ENCODE data around the gene IGFBP2. TPM values are rescaled to one million over a fixed set of nuclear protein-coding genes. Genes with fewer than 3 reads are reported as not detected.
"Not testable (repeated sequence)": the region's sequence is repeated elsewhere in the genome, so short reads cannot be mapped to it uniquely, and the experiment has no call there.

IGFBP2 gene
- total and polyA plus RNA-seq, 2 donors (not counting 1 experiment from before 2014, with no cell fraction given) = not detected

DNA sequence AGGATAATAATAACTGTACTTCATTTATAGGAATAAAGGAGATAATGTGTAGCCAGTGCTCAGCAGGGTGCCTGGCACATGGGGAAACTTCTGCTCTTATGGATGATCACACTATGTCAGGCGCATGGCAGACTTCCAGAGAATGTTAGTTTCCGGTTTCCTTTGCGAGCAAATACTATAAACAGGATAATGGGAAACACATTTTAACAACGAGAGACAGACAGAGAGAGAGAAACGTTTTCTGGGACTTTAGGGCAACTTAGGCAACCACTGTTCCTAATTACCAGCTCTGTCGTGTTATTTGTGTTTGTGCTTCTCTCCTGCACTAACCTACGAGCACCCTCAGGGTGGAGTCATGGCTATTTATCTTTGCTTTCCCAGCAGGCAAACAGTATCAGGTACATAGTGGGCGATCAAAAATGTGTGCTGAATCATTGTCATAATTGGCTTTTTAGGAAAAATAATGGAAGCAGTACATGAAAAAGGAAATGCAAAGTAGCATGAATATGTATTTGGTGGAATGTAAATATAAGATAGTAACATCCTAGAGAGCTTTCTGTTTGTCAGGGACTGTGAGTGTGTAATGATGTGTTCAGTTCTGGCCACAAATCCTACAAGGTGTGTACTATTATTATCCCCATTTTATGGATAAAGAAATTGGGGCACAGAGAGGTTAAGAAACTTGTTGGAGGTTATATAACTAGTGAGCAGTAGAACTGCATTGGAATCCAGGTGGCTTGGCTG lies 36.8 kb upstream of the IGFBP2 start:
- intact Hi-C loops (cut with micrococcal nuclease) = no loop called here
- POLR2A ChIA-PET = no interaction called here
- Histone ChIP-seq H3K9ac (ENCODE audit: low read length) (no peak overlapping the region), H3K4me1 (ENCODE audit: control insufficient read depth in 2 of 2, insufficient read depth in 2 of 2, low read length in 2 of 2) (no peaks in the 10 kb centered on the region), H3K4me2 (replicated peaks; ENCODE audit: low read depth, low read length, poor library complexity, severe bottlenecking) (no peak overlapping the region), H2AFZ (ENCODE audit: insufficient read depth, low read depth, low read length, poor library complexity, severe bottlenecking) (no peak overlapping the region), H3K27me3 (replicated peaks in 1 of 4; ENCODE audit: control extremely low read depth in 1 of 4, control insufficient read depth in 3 of 4, insufficient read depth in 4 of 4, low read length in 3 of 4) (peaks cover 0 to 3% (median 0%) of the 10 kb centered on the region in 4 experiments), H3K4me3 (ENCODE audit: control extremely low read depth in 1 of 5, extremely low read depth in 1 of 5, insufficient read depth in 1 of 5, low read depth in 2 of 5, low read length in 4 of 5) (no peak overlapping the region), H3K79me2 (ENCODE audit: control insufficient read depth, insufficient read depth, low read length) (no peaks in the 10 kb centered on the region), H3K27ac (ENCODE audit: low read length in 2 of 2) (no peak overlapping the region), H3K36me3 (replicated peaks in 1 of 2; ENCODE audit: control extremely low read depth in 1 of 2, control insufficient read depth in 1 of 2, extremely low read depth in 1 of 2, insufficient read depth in 2 of 2, low read length in 1 of 2) (no peaks in the 10 kb centered on the region), H4K20me1 (ENCODE audit: control insufficient read depth, insufficient read depth, low read length, poor library complexity, severe bottlenecking) (no peaks in the 10 kb centered on the region), H3K9me3 (ENCODE audit: control extremely low read depth in 1 of 3, control insufficient read depth in 2 of 3, insufficient read depth in 1 of 3, low read length in 2 of 3) (no peaks in the 10 kb centered on the region)
- Mint-ChIP-seq H3K9me3 (ENCODE audit: insufficient read depth) (no peaks in the 10 kb centered on the region), H3K4me3 (no peak overlapping the region), H3K27ac (no peak overlapping the region), H3K4me1 (no peaks in the 10 kb centered on the region), H3K27me3 (peaks cover 28% of the 10 kb centered on the region)
- ATAC-seq (ENCODE audit: low read depth) (no peak), DNase-seq (no peak)
- CTCF ChIA-PET = no interaction called here
- TF ChIP-seq, protein P1, sequence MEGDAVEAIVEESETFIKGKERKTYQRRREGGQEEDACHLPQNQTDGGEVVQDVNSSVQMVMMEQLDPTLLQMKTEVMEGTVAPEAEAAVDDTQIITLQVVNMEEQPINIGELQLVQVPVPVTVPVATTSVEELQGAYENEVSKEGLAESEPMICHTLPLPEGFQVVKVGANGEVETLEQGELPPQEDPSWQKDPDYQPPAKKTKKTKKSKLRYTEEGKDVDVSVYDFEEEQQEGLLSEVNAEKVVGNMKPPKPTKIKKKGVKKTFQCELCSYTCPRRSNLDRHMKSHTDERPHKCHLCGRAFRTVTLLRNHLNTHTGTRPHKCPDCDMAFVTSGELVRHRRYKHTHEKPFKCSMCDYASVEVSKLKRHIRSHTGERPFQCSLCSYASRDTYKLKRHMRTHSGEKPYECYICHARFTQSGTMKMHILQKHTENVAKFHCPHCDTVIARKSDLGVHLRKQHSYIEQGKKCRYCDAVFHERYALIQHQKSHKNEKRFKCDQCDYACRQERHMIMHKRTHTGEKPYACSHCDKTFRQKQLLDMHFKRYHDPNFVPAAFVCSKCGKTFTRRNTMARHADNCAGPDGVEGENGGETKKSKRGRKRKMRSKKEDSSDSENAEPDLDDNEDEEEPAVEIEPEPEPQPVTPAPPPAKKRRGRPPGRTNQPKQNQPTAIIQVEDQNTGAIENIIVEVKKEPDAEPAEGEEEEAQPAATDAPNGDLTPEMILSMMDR (IDR thresholded peaks at IDR 0.05) = no peak
- TF ChIP-seq EZH2 (IDR thresholded peaks at IDR 0.05; ENCODE audit: borderline replicate concordance, insufficient read depth, low read depth, low read length, poor library complexity, severe bottlenecking) = no peak
- 87% methylated on average over 8 of the region's 8 CpGs for WGBS (ENCODE audit: insufficient coverage)

DNA sequence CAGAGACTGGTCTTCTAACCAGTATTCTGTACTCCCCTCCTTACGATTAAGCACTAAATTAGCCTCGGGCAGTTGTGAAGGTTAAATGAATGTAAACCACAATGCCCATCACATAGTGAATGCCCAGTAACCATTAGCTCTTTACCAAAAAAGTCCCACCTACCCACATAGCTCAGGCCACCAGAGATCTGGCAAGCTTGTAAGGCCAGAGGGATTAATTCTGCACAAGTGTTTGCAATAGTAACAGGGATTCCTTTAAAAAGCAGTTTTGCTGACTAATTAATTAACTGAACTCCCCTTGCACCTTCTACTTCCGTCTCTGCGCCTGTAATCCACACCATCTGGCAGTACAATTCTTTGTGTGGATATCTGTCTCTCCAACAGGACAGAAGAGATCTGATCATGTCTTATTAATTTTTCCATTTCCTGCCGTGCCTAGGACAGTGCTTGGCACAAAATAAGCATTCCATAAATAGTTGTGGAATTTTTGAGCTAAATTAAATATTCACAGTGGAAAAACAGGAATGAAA lies 36.2 kb upstream of the IGFBP2 start:
- Histone ChIP-seq H4K20me1 (ENCODE audit: control insufficient read depth, insufficient read depth, low read length, poor library complexity, severe bottlenecking) (no peaks in the 10 kb centered on the region), H3K9me3 (ENCODE audit: control extremely low read depth in 1 of 3, control insufficient read depth in 2 of 3, insufficient read depth in 1 of 3, low read length in 2 of 3) (no peaks in the 10 kb centered on the region), H2AFZ (ENCODE audit: insufficient read depth, low read depth, low read length, poor library complexity, severe bottlenecking) (no peak overlapping the region), H3K27me3 (replicated peaks in 1 of 4; ENCODE audit: control extremely low read depth in 1 of 4, control insufficient read depth in 3 of 4, insufficient read depth in 4 of 4, low read length in 3 of 4) (peaks cover 0 to 3% (median 0%) of the 10 kb centered on the region in 4 experiments), H3K36me3 (replicated peaks in 1 of 2; ENCODE audit: control extremely low read depth in 1 of 2, control insufficient read depth in 1 of 2, extremely low read depth in 1 of 2, insufficient read depth in 2 of 2, low read length in 1 of 2) (no peaks in the 10 kb centered on the region), H3K4me3 (ENCODE audit: control extremely low read depth in 1 of 5, extremely low read depth in 1 of 5, insufficient read depth in 1 of 5, low read depth in 2 of 5, low read length in 4 of 5) (no peak overlapping the region), H3K79me2 (ENCODE audit: control insufficient read depth, insufficient read depth, low read length) (no peaks in the 10 kb centered on the region), H3K4me1 (ENCODE audit: control insufficient read depth in 2 of 2, insufficient read depth in 2 of 2, low read length in 2 of 2) (no peaks in the 10 kb centered on the region), H3K4me2 (replicated peaks; ENCODE audit: low read depth, low read length, poor library complexity, severe bottlenecking) (no peak overlapping the region), H3K27ac (ENCODE audit: low read length in 2 of 2) (no peak overlapping the region), H3K9ac (ENCODE audit: low read length) (no peak overlapping the region)
- Mint-ChIP-seq H3K4me1 (no peaks in the 10 kb centered on the region), H3K27ac (no peak overlapping the region), H3K9me3 (ENCODE audit: insufficient read depth) (no peaks in the 10 kb centered on the region), H3K27me3 (peaks cover 28% of the 10 kb centered on the region), H3K4me3 (no peak overlapping the region)
- ATAC-seq (ENCODE audit: low read depth) (no peak), DNase-seq (no peak)
- ChIA-PET CTCF (no interaction called here), POLR2A (no interaction called here)
- intact Hi-C loops (cut with micrococcal nuclease) = no loop called here
- TF ChIP-seq, protein P1 (IDR thresholded peaks at IDR 0.05) = no peak
- TF ChIP-seq EZH2 (IDR thresholded peaks at IDR 0.05; ENCODE audit: borderline replicate concordance, insufficient read depth, low read depth, low read length, poor library complexity, severe bottlenecking) = no peak
- 86% methylated on average over 2 of the region's 5 CpGs for WGBS (ENCODE audit: insufficient coverage)

DNA sequence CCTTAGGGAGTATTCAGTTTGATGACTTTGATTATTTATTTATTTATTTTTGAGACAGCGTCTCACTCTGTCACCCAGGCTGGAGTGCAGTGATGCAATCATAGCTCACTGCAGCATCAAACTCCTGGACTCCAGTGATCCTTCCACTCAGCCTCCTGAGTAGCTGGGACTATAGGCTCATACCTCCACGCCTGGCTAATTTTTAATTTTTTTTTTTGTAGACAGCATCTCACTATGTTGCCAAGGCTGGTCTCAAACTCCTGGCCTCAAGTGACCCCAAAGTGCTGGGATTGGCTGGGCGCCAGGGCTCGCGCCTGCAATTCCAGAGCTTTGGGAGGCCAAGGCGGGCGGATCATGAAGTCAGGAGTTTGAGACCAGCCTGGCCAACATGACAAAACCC lies 35.4 kb upstream of the IGFBP2 start:
- WGBS (ENCODE audit: insufficient coverage) = 91% methylated on average over 4 of the region's 7 CpGs
- H3K4me2 ChIP-seq (replicated peaks; ENCODE audit: low read depth, low read length, poor library complexity, severe bottlenecking) = not testable (repeated sequence)

More for the DNA sequence above, 35.4 kb upstream of the IGFBP2 start:
- ATAC-seq (ENCODE audit: low read depth); H3K27ac ChIP-seq (ENCODE audit: low read length in 2 of 2); H3K4me1 Mint-ChIP-seq; CTCF ChIA-PET; H2AFZ ChIP-seq (ENCODE audit: insufficient read depth, low read depth, low read length, poor library complexity, severe bottlenecking); H3K79me2 ChIP-seq (ENCODE audit: control insufficient read depth, insufficient read depth, low read length); H3K27ac Mint-ChIP-seq; H3K9me3 Mint-ChIP-seq (ENCODE audit: insufficient read depth); H3K9ac ChIP-seq (ENCODE audit: low read length); H3K4me3 ChIP-seq (ENCODE audit: control extremely low read depth in 1 of 5, extremely low read depth in 1 of 5, insufficient read depth in 1 of 5, low read depth in 2 of 5, low read length in 4 of 5); H3K9me3 ChIP-seq (ENCODE audit: control extremely low read depth in 1 of 3, control insufficient read depth in 2 of 3, insufficient read depth in 1 of 3, low read length in 2 of 3); H3K27me3 ChIP-seq (replicated peaks in 1 of 4; ENCODE audit: control extremely low read depth in 1 of 4, control insufficient read depth in 3 of 4, insufficient read depth in 4 of 4, low read length in 3 of 4); DNase-seq; H3K4me3 Mint-ChIP-seq; POLR2A ChIA-PET; H3K4me1 ChIP-seq (ENCODE audit: control insufficient read depth in 2 of 2, insufficient read depth in 2 of 2, low read length in 2 of 2); H3K36me3 ChIP-seq (replicated peaks in 1 of 2; ENCODE audit: control extremely low read depth in 1 of 2, control insufficient read depth in 1 of 2, extremely low read depth in 1 of 2, insufficient read depth in 2 of 2, low read length in 1 of 2); intact Hi-C loops (cut with micrococcal nuclease); H4K20me1 ChIP-seq (ENCODE audit: control insufficient read depth, insufficient read depth, low read length, poor library complexity, severe bottlenecking): not testable (repeated sequence)
- peaks cover 30% of the 10 kb centered on the region for H3K27me3 Mint-ChIP-seq
